HT-29 (cell line): ENCODE data around the gene LENG9. TPM values are rescaled to one million over a fixed set of nuclear protein-coding genes. Genes with fewer than 3 reads are reported as not detected.
A peak's percentile ranks its signal among the peaks of the same experiment; 100 is the strongest.

Experiments
- DNase-seq: peaks from one replicate; pipeline ENCODE4 v3.0.0-alpha.2; 2015; ENCODE audit warnings: low spot score
- total RNA-seq: library from RNA; depleted of rRNA; stranded (reverse); fragments of >200 nt; shearing (Covaris generic); gene quantifications from 2 replicates; pipeline ENCODE4 v1.2.3, GENCODE V29; 2014

Gene LENG9
- total RNA-seq, 1 experiment from 2014 or later = 40.2 TPM

GRCh38 chr19:54439174-54439851 is 24.3 kb downstream of the LENG9 start:
- peak; percentile 68 for DNase-seq

- DNase-seq = no peak
Measured at GRCh38 chr19:54436628-54437252, 26.8 kb downstream of the LENG9 start.

- no peak for DNase-seq
Measured at GRCh38 chr19:54436031-54436523, 27.5 kb downstream of the LENG9 start.

DNA sequence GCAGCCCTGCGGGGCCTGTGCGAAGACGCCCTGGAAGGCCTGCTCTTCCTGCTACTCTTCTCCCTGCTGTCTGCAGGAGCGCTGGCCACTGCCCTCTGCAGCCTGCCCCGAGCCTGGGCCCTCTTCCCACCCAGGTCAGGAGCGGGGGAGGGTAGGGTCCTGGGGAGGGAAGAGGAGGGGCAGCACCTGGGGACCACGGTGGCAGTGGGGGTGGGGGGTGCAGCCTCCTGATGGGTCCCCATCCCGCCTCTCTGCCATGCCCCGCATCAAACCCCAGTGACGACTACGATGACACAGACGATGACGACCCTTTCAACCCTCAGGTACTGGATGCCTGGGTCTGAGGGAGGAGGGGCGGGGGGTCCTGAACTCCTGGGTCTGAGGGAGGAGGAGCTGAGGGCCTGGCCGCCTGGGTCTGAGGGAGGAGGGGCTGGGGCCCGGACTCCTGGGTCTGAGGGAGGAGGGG is 28.0 kb downstream of the LENG9 start:
- no peak for DNase-seq

DNA sequence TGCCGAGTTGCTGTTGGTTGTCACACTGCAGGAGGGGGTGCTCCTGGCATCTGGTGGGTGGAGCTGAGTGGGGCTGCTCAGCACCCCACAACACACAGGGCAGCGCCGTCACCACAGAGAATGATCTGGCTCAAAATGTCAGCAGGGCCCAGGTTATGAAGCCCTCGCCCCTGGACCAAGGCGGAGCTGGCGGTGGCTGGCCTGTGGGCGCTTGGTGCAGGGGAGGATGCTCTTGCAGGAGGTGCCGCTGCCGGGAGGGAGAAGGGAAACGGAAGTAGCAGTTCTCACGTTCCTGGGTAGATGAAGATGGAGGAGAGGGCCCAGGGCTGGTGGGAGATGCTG is 28.7 kb downstream of the LENG9 start:
- no peak for DNase-seq

DNA sequence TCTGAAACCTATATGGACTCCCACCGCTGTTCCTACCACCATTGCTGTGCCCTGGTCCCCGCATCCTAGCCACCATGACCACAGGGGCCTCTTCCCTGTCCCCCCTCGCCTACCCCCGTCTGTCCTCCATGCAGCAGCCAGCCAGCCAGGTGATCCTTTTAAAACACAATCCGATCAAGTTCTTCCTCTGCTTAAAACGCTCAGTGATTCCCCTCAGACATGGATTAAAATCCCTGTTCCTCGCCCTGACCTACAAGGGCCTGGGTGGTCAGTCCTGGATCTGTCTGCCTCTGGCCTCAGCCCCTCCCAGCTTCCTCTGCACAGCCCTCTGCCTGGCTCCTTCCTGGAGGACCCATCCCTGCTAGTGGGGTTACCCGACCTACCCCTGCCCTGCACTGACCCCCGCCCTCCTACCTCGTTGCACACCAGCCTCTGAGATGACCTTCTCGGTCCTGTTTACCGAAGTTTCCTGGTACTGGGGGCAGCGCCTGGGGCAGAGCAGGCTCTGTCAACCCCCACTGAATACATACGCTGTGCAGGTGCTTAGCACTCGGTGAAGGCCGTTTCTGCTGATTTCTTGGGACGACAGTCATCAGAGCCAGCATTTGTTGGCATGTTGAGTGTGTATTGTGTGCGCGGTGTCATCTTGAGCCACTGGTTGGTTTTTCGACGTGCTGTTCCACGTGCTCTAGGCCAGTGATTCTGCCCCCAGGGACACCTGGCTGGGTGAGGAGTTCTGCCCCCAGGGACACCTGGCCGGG is 29.3 kb downstream of the LENG9 start:
- no peak for DNase-seq

GRCh38 chr19:54433697-54434096 is 29.9 kb downstream of the LENG9 start:
- DNase-seq = no peak

DNA sequence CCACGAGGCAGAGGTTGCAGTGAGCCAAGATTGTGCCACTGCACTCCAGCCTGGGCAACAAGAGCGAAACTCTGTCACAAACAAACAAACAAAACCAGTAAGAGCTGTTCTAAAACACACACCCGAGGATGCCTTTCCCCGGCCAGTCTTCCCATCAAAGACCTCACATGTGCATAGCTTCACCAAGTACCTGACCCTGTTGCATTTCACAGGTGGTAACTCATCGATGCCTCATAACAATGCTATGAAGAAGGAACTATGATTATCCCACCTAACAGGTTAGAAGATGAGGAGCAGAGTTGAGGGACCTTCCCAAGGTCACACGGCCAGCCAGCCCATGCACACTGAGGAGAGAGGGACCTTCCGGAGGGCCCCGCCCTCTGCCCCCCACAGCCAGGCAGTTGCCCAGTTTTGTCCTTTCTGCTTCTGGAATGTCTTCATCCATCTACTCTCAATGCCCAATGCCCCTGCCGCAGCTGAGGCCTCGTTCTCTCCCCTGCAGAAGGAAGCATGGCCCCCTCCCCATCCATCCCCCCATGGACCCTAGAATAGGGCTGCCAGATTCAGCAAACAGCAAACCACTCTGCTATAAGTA is 31.3 kb downstream of the LENG9 start:
- peak; percentile 45 for DNase-seq

- DNase-seq = peak; percentile 41
Measured at GRCh38 chr19:54431255-54431838, 32.2 kb downstream of the LENG9 start.

DNA sequence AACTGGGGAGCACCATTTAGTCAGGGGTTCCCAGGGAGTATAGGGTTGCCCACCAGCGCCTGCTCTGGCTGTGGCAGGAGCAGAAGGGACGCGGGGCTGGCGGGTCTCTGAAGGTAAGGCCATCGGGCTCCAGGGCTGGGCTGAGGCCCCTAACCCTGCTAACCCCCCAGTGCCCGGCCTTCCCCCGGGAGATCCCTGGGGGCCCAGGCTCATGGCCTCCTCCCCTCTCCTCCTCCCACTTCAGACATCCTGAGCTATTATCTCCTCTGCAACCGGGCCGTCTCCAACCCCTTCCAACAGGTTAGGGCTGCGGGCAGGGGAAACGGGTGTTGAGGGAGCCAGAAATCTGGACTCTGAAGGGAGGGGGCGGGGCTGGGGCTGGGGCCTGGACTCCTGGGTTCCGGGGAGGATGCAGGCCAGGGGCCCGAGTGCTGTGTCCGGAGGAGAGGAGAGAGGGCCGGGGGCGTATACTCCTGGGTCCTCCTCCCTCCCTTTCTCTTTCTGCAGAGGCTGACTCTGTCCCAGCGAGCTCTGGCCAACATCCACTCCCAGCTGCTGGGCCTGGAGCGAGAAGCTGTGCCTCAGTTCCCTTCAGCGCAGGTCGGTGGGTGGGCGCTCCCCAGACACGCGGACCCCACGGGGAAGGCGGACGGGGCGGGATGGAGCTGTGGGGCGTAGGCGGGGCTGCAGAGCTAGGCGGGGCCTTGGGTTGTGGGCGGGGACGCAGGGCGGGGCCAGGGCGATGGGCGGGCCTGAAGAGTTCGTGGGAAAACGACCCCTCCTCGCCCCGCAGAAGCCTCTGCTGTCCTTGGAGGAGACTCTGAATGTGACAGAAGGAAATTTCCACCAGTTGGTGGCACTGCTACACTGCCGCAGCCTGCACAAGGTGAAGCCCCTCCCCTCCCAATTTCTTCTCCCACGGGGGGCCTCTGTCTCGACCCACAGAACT is 33.0 kb downstream of the LENG9 start:
- peak; percentile 41 for DNase-seq

- no peak for DNase-seq
Measured at GRCh38 chr19:54429545-54430227, 33.9 kb downstream of the LENG9 start.

DNA sequence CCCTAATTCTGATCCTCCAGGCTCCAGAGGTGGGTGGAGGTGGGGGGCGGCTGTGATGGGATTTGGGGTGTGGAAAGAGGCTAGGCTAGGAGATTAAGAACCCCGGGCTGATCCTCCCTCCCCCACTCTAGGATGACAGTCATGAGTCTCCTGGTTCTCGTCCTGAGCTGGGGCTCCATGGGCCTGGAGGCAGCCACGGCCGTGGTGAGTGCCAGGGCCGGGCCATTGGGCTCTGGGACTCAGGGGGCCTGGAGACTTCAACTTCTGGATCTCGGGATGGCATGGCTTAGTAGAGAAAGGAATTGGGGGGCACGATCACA is 34.4 kb downstream of the LENG9 start:
- DNase-seq = no peak

GRCh38 chr19:54428323-54429175 is 35.0 kb downstream of the LENG9 start:
- DNase-seq = no peak

DNA sequence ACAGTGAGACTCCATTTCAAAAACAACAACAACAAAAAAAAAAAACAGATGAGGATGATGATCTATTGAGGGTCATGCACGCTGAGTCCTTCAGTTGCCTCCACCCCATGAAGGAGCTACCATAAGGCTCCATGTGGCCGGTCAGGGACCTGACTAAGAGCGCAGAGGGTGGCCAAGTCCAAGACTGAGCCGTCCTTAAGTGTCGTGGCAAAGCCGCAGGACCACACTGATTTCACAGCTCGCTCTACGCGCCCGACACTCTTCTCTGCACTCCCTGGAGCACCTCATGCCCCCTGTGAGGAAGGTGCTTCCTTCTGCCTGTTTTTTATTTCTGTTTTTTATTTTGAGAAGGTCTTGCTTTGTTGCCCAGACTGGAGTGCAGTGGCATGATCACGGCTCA is 36.0 kb downstream of the LENG9 start:
- no peak for DNase-seq

GRCh38 chr19:54426291-54426931 is 37.2 kb downstream of the LENG9 start:
- DNase-seq = no peak

GRCh38 chr19:54425382-54425723 is 38.2 kb downstream of the LENG9 start:
- no peak for DNase-seq

- no peak for DNase-seq
Measured at GRCh38 chr19:54424660-54425381, 38.8 kb downstream of the LENG9 start.

DNA sequence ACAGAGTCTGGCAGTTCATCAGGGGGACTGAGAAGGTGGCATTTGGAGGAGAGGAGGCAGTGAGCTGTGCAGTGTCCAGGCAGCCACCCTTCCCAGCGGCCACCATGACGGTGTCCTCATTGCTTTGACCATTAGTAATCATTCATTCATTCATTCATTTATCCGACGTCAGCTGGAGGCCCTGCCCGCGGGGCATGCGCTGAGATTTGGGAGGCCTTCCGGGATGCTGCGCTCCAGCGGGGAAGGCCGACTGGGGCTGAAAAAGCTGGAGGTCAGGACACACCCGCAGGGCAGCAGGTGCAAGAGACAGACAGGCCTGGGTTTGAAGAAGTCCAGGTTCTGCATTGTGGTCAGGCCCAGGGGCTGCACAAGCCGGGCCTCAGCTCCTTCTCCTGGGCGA is 39.4 kb downstream of the LENG9 start:
- DNase-seq = no peak
